ENCODE measurements around the gene SLC16A4.

Gene SLC16A4

GRCh38 chr1:110321045-110321444 lies 69.8 kb downstream of the SLC16A4 start:
- no peak for DNase-seq

- no peak for DNase-seq
Measured at GRCh38 chr1:110320168-110320518, 70.7 kb downstream of the SLC16A4 start.

DNA sequence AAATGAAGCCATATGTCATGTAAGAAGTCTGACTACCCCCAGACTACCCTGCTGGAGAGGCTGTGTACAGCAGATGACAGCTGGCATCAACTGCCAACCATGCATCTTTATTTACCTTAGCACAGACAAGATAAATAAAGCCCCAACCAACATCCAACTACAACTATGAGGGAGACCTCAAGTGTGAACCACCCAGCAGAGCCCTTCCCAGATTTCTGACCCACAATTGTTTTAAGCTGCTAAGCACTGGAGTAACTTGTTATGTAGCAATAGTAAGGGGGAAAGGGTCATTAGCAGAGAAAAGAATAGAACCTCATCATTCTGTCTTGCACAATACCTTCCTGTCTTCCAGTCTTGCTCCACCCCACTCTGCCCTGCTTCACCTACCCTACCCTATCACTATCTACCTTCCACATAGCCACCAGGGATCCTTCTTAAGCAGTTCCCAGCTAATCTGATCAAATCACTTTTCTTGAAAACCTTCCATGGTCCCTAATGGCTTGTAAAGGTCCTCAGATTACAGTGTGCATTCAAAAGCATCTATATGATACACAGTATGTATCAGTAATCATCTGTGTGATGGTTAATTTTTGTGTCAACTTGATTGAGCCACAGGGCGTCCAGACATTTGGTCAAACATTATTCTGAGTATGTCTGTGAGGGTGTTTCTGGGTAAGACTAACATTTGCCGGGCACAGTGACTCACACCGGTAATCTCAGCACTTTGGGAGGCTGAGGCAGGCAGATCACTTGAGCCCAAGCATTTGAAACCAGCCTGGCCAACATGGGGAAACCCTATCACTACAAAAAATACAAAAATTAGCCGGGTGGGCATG lies 71.3 kb downstream of the SLC16A4 start:
- DNase-seq, result no peak

GRCh38 chr1:110318046-110318445 lies 72.8 kb downstream of the SLC16A4 start:
- no peak for DNase-seq

DNA sequence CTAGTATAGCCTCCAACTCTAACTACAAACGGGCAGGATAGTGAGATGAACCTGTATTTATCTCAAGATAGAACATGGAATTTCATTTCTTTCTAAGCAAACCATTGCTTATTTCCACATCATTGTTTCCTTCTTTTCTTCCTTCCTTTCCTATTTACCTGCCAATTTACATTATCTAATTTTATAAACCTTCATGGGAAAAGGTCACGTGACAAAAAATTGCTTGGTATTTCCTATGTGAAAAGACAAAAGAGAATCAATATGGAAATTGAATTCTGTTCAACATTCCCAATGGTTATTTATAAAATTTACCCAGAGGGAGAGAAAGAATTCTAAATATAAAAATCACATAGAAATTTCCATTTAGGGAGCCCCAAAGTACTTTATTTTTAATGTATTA lies 74.1 kb downstream of the SLC16A4 start:
- DNase-seq, result no peak

All from T1000 (cell line).